WTC11 (cell line): ENCODE results near the gene FAM193A.
"Not testable (repeated sequence)": the region's sequence is repeated elsewhere in the genome, so short reads cannot be mapped to it uniquely, and the experiment has no call there.

Experiments used
- CREB1 ChIP-seq: sonication (generic); formaldehyde crosslinking; IDR thresholded peaks from 2 replicates; pipeline ENCODE4 v1.8.0; 2023; ENCODE audit warnings: mild to moderate bottlenecking, missing genetic modification reagents
- IRF2 ChIP-seq: sonication (generic); formaldehyde crosslinking; IDR thresholded peaks from 2 replicates; pipeline ENCODE4 v1.8.0; 2022; ENCODE audit warnings: low read depth, missing genetic modification reagents, borderline replicate concordance
- NFYB ChIP-seq: sonication (generic); formaldehyde crosslinking; conservative IDR thresholded peaks from 2 replicates; pipeline ENCODE4 v1.8.0; 2022; ENCODE audit warnings: low read depth, missing genetic modification reagents
- NR3C1 ChIP-seq: sonication (generic); formaldehyde crosslinking; conservative IDR thresholded peaks from 2 replicates; pipeline ENCODE4 v1.8.1; 2023; ENCODE audit warnings: low read depth, mild to moderate bottlenecking, missing genetic modification reagents
- SMAD3 ChIP-seq: sonication (generic); formaldehyde crosslinking; IDR thresholded peaks from 2 replicates; pipeline ENCODE4 v1.8.0; 2022; ENCODE audit warnings: missing genetic modification reagents, mild to moderate bottlenecking, borderline replicate concordance
- TEAD1 ChIP-seq: sonication (generic); formaldehyde crosslinking; IDR thresholded peaks from 2 replicates; pipeline ENCODE4 v1.8.0; 2022; ENCODE audit warnings: mild to moderate bottlenecking, missing genetic modification reagents
- TEAD4 ChIP-seq: sonication (generic); formaldehyde crosslinking; IDR thresholded peaks from 2 replicates; pipeline ENCODE4 v1.8.0; 2022; ENCODE audit warnings: mild to moderate bottlenecking, missing genetic modification reagents
- ZNF423 ChIP-seq: fragments of 250-450 bp; sonication (Bioruptor Pico); IDR thresholded peaks from 2 replicates; pipeline ENCODE4 v2.1.2; 2022; ENCODE audit warnings: mild to moderate bottlenecking, moderate library complexity
- TF ChIP-seq, protein P1 (sequence below): fragments of 200-600 bp; IDR thresholded peaks from 2 replicates; pipeline ENCODE4 v1.8.0; 2022; ENCODE audit warnings: antibody characterized with exemption
- TF ChIP-seq, protein P2 (sequence below): sonication (generic); formaldehyde crosslinking; IDR thresholded peaks from 2 replicates; pipeline ENCODE4 v1.8.1; 2023; ENCODE audit warnings: mild to moderate bottlenecking, missing genetic modification reagents, moderate library complexity
- TF ChIP-seq, protein P3 (sequence below): sonication (generic); formaldehyde crosslinking; IDR thresholded peaks from 2 replicates; pipeline ENCODE4 v1.8.1; 2023; ENCODE audit warnings: mild to moderate bottlenecking, missing genetic modification reagents, moderate library complexity

DNA sequence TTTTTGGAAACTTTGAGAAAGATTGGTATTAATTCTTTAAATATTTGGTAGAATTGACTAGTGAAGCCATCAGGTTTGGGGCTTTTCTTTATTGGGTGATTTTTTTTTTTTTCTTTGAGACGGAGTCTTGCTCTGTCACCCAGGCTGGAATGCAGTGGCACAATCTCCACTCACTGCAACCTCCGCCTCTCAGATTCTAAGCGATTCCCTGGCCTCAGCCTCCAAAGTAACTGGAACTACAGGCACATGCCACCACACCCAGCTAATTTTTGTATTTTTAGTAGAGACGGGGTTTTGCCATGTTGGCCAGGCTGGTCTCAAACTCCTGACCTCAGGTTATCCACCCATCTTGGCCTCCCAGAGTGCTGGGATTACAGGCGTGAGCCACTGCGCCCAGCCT is 143.3 kb downstream of the FAM193A start:
- TF ChIP-seq, protein P1, sequence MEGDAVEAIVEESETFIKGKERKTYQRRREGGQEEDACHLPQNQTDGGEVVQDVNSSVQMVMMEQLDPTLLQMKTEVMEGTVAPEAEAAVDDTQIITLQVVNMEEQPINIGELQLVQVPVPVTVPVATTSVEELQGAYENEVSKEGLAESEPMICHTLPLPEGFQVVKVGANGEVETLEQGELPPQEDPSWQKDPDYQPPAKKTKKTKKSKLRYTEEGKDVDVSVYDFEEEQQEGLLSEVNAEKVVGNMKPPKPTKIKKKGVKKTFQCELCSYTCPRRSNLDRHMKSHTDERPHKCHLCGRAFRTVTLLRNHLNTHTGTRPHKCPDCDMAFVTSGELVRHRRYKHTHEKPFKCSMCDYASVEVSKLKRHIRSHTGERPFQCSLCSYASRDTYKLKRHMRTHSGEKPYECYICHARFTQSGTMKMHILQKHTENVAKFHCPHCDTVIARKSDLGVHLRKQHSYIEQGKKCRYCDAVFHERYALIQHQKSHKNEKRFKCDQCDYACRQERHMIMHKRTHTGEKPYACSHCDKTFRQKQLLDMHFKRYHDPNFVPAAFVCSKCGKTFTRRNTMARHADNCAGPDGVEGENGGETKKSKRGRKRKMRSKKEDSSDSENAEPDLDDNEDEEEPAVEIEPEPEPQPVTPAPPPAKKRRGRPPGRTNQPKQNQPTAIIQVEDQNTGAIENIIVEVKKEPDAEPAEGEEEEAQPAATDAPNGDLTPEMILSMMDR = not testable (repeated sequence)
- not testable (repeated sequence) for TF ChIP-seq TEAD4 (CRISPR knock-in tag); NR3C1 (CRISPR knock-in tag); IRF2 (CRISPR knock-in tag); ZNF423; SMAD3 (CRISPR knock-in tag); TEAD1 (CRISPR knock-in tag); CREB1; NFYB (CRISPR knock-in tag)
- TF ChIP-seq, protein P2, sequence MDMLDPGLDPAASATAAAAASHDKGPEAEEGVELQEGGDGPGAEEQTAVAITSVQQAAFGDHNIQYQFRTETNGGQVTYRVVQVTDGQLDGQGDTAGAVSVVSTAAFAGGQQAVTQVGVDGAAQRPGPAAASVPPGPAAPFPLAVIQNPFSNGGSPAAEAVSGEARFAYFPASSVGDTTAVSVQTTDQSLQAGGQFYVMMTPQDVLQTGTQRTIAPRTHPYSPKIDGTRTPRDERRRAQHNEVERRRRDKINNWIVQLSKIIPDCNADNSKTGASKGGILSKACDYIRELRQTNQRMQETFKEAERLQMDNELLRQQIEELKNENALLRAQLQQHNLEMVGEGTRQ (CRISPR knock-in tag) = not testable (repeated sequence)
- TF ChIP-seq, protein P3, sequence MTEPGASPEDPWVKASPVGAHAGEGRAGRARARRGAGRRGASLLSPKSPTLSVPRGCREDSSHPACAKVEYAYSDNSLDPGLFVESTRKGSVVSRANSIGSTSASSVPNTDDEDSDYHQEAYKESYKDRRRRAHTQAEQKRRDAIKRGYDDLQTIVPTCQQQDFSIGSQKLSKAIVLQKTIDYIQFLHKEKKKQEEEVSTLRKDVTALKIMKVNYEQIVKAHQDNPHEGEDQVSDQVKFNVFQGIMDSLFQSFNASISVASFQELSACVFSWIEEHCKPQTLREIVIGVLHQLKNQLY (CRISPR knock-in tag) = not testable (repeated sequence)
